AG04450 (cell line): ENCODE results near the gene TMEM131. TPM values are rescaled to one million over a fixed set of nuclear protein-coding genes. Genes with fewer than 3 reads are reported as not detected.

Experiments
- CTCF ChIA-PET: fragments of 300-600, 350-600 bp; formaldehyde crosslinking; extraction: SDS; loops from one replicate; lab custom pipeline; 2022; ENCODE audit warnings: antibody characterized with exemption, inconsistent platforms; lab: Charles Lee
- POLR2A ChIA-PET: fragments of 350-600 bp; formaldehyde crosslinking; extraction: SDS; loops from one replicate; lab custom pipeline; 2021; ENCODE audit warnings: antibody characterized with exemption, inconsistent platforms; lab: Yijun Ruan, JAX
- DNase-seq: peaks from one replicate; pipeline ENCODE4 v3.0.0-alpha.2; 2011; ENCODE audit warnings: low read depth, low spot score
- H3K27ac ChIP-seq: one replicate; pipeline ENCODE4 v1.5.1; 2012; ENCODE audit warnings: low read depth, low read length, control low read depth
- H3K27me3 ChIP-seq: one replicate; pipeline ENCODE4 v1.6.0; 2012; ENCODE audit warnings: low read length; ENCODE audit not compliant: control insufficient read depth, insufficient read depth
- H3K4me3 ChIP-seq: 2 replicates; pipeline ENCODE4 v1.5.1; 2011; ENCODE audit warnings: mild to moderate bottlenecking, low read depth, low read length, control low read depth
- H3K9me3 ChIP-seq: 2 replicates; pipeline ENCODE4 v1.5.1; 2012; ENCODE audit warnings: low read length; ENCODE audit not compliant: control insufficient read depth, insufficient read depth
- CTCF ChIP-seq: IDR thresholded peaks from 2 replicates; pipeline ENCODE4 v1.5.1; 2011; ENCODE audit warnings: low read depth, low read length, control low read depth, inconsistent platforms
- polyA plus RNA-seq: library from polyadenylated mRNA; depleted of rRNA; stranded (reverse); fragments of >200 nt; gene quantifications from 2 replicates; pipeline ENCODE4 v1.2.3, GENCODE V29; 2011

TMEM131 gene
- polyA plus RNA-seq, 1 experiment, result 24.4 TPM

GRCh38 chr2:98037666-98038336 is 42.1 kb upstream of the TMEM131 start:
- TF ChIP-seq CTCF, result no peak
- H3K9me3 ChIP-seq, result no peaks in the 10 kb centered on the region
- H3K27me3 ChIP-seq, result peaks cover 17% of the 10 kb centered on the region
- ChIA-PET CTCF (interaction anchor here (0.6 kb wide), 1 partner anchor 233 kb away, joined by 3 read pairs; no protein-coding TSS in a partner anchor), POLR2A (no interaction called here)
- no peak overlapping the region for H3K4me3 ChIP-seq
- no peak overlapping the region for H3K27ac ChIP-seq
- no peak for DNase-seq

GRCh38 chr2:98037206-98037605 is 41.5 kb upstream of the TMEM131 start:
- H3K4me3 ChIP-seq, result no peak overlapping the region
- H3K9me3 ChIP-seq, result no peaks in the 10 kb centered on the region
- peaks cover 17% of the 10 kb centered on the region for H3K27me3 ChIP-seq
- ChIA-PET POLR2A (no interaction called here), CTCF (interaction anchor here (1.5 kb wide), 1 partner anchor 231 kb away, joined by 5 read pairs; no protein-coding TSS in a partner anchor)
- DNase-seq, result no peak
- no peak overlapping the region for H3K27ac ChIP-seq
- no peak for TF ChIP-seq CTCF

- ChIA-PET POLR2A (no interaction called here), CTCF (interaction anchor here (0.7 to 1.5 kb wide), 2 partner anchors 230 to 263 kb away, joined by 3 to 5 read pairs; no protein-coding TSS in a partner anchor)
- no peak overlapping the region for H3K4me3 ChIP-seq
- no peaks in the 10 kb centered on the region for H3K9me3 ChIP-seq
- peaks cover 17% of the 10 kb centered on the region for H3K27me3 ChIP-seq
- TF ChIP-seq CTCF, result no peak
- H3K27ac ChIP-seq, result no peak overlapping the region
- no peak for DNase-seq
Measured at GRCh38 chr2:98036349-98037000, 40.7 kb upstream of the TMEM131 start.

GRCh38 chr2:98034745-98035144 is 39.0 kb upstream of the TMEM131 start:
- Histone ChIP-seq H3K27me3 (peaks cover 17% of the 10 kb centered on the region), H3K9me3 (no peaks in the 10 kb centered on the region), H3K27ac (no peak overlapping the region), H3K4me3 (no peak overlapping the region)
- no peak for DNase-seq
- ChIA-PET CTCF (no interaction called here), POLR2A (no interaction called here)
- TF ChIP-seq CTCF, result no peak

- Histone ChIP-seq H3K9me3 (no peaks in the 10 kb centered on the region), H3K27ac (no peak overlapping the region), H3K4me3 (no peak overlapping the region), H3K27me3 (peaks cover 13% of the 10 kb centered on the region)
- TF ChIP-seq CTCF, result no peak
- POLR2A ChIA-PET, result no interaction called here
- DNase-seq, result no peak
- CTCF ChIA-PET, result no interaction called here
Measured at GRCh38 chr2:98032086-98032485, 36.3 kb upstream of the TMEM131 start.
